SK-MEL-5 (cell line): Measurements from ENCODE around the gene DSG2. TPM values are rescaled to one million over a fixed set of nuclear protein-coding genes. Genes with fewer than 3 reads are reported as not detected.

ENCODE experiments used
- DNase-seq: peaks from one replicate; pipeline ENCODE4 v3.0.0-alpha.2; 2016; ENCODE audit warnings: low read depth, low spot score
- in situ Hi-C: cut with HindIII; loops from 2 replicates; pipeline ENCODE4 v1.10.0; 2016; ENCODE audit warnings: low sequenced_read_pairs, high pct_unique_total_duplicates, low pct_unique_long_range_greater_than_20kb
- total RNA-seq: library from RNA; depleted of rRNA; stranded (reverse); fragments of >200 nt; shearing (Covaris generic); gene quantifications from 2 replicates; pipeline ENCODE4 v1.2.3, GENCODE V29; 2014

Gene DSG2
- total RNA-seq, 1 experiment from 2014 or later: 42.4 TPM

DNA sequence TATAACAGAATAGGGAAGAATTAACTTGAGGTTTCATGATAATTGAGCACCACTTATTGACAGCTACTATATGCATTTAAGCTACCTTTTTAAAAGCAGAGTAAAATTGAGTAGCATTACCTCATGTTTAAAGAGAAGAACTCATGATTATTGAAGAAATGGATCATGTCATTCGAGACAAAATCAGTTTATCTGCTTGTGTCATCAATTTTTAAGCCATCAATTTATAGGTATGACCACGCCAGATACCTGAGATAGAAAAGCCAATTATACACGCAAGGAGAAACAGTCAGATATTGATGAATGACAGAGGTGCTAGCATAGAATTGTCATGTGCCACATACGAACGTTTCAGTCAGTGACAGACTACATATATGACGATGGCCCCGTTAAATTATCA is 28.4 kb downstream of the DSG2 start:
- DNase-seq: no peak
- in situ Hi-C loops: no loop called here

DNA sequence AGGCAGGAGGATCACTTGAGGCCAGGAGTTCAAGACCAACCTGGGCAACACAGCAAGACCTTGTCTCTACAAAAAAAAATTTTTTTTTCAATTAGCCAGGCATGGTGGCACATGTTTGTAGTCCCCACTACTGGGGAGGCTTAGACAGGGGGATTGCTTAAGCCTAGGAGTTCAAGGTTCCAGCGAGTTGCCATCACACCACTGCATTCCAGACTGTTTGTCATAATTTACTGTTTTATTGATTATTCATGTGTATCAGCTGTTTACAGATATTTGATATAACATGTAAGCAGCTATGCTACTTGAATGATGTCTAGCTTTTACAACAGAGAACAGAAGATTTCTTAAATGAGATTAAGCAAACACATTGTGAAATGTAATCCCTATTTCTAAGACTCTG is 35.3 kb downstream of the DSG2 start:
- in situ Hi-C loops: no loop called here

DNA sequence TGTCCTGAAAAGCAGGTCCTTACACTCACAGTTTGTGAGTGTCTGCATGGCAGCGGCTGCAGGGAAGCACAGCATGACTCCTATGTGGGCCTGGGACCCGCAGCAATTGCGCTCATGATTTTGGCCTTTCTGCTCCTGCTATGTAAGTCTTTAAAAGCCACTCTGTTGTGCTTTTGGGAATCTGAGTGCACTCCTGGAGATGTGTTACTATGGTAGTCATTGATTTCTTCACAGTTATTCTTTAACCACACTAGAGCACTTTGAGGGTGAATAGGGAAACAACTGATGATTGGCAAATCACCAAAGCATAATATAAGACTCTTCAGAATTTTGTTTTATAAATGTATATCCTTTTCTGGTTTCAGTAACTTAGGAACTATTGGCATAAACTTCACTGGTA is 40.9 kb downstream of the DSG2 start:
- no peak for DNase-seq
- in situ Hi-C loops: no loop called here

More for the DNA sequence above, 35.3 kb downstream of the DSG2 start:
- no peak for DNase-seq

DNA sequence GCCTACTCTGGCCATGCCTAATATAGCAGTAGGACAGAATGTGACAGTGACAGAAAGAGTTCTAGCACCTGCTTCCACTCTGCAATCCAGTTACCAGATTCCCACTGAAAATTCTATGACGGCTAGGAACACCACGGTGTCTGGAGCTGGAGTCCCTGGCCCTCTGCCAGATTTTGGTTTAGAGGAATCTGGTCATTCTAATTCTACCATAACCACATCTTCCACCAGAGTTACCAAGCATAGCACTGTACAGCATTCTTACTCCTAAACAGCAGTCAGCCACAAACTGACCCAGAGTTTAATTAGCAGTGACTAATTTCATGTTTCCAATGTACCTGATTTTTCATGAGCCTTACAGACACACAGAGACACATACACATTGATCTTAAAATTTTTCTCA is 48.5 kb downstream of the DSG2 start:
- no peak for DNase-seq
- in situ Hi-C loops: no loop called here

DNA sequence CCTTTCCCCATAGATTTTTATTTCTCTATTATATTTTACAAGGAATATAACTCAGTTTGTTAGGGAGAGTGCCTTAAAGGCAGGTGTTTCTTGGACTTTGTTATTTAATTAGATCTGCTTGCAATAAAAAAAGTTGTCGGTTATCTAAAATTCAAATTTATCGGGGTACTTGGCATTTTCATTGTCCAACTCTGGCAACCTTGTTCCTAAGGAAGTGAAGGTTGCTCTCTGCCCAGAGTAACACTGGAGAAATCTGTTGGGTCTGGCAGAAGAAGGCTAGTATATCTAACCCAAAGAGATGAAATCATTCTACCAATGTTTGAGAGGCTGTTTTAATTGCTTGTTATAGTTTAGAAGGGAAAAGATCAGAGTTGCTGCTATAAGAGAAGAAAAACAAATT is 50.9 kb downstream of the DSG2 start:
- in situ Hi-C loops: no loop called here
- no peak for DNase-seq

DNA sequence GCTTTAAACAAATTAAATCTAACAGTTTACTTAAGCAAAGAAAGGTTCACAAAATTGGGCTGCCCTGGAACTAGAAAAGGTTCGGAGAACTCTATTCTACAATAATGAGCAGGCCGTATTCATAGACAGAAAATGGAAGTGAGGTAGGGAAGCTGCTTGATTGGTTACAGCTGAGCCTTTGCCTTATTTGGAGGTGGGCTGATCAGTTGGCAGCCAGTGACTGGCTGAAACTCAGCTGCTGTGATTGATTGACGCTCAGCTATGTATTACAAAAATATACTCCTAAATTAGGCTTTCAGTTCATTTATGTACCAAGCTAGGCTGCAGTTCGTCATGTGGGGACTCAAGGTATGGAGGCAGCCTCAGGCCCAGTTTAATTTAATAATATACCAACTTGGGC is 51.4 kb downstream of the DSG2 start:
- in situ Hi-C loops: no loop called here
- no peak for DNase-seq

DNA sequence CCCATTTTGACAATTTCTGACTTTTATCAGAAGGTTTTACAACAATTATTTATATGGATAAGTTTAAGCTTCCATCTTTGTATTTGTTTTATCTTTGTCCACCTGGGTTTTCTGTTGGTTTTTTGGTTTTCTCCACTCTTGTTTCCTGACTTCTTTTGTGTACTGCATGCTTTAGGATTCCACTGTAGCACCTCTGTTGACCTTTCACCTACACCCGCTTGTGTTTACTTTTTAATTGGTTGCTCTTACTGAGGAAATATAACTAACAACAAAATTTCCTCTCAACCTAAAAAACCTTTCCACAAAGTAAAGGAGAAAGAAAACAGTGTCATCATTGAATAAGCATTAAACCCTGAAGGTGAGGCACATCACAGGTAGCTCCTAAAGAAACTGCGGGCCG is 53.9 kb downstream of the DSG2 start:
- no peak for DNase-seq
- in situ Hi-C loops: no loop called here

DNA sequence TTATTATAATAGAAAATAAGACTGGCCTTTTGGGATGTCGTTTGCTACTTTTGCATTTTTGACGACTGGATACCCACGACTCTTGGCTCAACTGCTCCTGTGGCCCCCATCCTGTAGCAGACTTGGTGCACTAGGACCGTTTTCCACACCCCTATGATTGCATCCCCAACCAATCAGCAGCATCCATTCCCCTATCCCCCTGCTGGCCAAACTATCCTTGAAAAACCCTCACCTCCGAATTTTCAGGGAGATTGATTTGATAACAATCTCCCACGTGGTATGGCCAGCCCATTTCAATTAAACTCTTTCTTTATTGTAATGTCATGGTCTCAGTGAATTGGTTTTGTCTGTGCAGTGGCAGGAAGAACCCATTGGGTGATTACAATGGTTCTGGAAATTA is 55.8 kb downstream of the DSG2 start:
- in situ Hi-C loops: no loop called here
- DNase-seq: peak; percentile 59

DNA sequence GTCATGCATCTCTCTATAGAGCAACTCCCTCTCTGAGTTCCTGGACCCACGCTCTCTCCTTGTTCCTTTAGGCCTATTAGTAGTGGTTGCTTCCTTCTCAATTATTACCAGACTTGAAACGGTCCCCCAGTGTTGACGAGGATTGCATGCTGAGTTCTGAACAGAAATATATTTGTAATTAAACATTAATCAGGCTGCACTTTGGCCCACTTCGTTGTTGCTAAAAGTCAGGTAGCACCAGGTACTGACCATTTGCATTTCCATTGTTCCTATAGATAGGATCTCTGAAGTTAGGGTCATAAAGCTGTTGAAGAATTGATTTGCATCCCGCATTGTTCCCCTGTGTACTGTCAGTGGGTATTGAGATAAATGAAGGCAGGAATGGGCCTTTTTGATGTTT is 56.8 kb downstream of the DSG2 start:
- in situ Hi-C loops: no loop called here
- no peak for DNase-seq

DNA sequence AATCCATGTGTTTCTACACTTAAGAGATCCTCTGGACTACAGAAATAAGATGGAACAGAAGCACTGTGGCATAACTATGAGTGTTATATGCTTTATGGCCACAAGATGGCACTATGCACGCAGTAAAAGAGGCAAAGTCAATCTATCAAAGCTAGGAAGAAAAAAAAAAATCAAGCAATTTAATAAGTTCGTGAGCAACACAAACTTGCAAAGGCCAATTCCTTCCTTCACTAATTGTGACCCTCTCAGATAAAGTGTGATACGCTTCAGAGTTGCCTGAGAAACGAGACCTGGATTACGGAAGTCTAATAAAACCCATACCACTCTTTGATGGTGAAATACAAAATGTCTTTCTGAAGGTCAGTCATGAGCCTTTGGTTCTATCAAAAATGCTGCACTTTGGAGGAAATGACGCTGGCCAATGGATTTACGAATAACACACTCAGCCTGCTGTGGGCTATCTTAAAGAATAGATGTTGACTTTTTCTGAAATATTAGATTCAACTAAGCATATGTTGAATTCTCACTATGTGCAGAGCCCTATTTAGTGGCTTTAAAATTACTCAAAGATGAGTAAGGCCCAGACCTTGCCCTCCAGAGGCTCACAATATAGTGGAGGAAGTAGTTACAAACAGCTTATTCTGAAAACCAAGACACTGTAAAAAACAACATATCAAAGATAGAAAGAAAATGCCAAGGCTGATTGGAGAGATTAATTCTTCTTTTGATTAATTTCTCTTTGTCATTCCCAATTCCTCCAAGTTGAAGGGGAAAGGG is 58.2 kb downstream of the DSG2 start:
- peak; percentile 80 for DNase-seq
- in situ Hi-C loops: no loop called here

DNA sequence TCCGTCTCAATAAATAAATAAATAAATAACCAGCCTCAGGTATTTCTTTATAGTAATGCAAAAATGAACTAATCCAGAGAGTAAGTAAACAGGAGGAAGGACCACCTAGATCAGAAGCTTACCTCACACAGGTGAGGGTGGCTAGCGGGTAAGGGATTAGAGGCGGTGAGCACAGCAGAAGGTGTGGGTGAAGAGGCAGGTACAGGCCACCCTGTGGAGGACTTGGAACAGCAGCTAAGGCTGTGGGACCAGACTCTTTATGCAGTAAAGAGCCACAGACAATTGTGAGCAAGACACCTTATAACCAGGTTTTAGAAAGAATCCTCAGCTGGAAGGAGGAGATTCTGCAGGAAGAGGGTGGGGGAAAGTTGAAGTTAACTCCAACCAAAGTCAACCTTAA is 59.5 kb downstream of the DSG2 start:
- no peak for DNase-seq
- in situ Hi-C loops: no loop called here

DNA sequence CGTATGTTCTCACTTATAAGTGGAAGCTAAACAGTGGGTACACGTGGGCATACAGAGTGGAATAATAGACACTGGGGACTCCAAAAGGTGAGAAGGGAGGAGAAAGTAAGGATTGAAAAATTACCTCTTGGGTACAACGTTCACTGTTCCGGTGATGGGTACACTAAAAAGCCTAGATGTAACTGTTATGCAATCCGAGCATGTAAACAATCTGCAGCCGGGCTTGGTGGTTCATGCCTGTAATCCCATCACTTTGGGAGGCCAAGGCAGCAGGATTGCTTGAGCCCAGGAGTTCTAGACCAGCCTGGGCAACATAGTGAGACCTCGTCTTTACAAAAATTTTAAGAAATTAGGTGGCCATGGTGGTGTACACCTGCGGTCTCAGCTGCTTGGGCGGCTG is 60.6 kb downstream of the DSG2 start:
- in situ Hi-C loops: no loop called here

DNA sequence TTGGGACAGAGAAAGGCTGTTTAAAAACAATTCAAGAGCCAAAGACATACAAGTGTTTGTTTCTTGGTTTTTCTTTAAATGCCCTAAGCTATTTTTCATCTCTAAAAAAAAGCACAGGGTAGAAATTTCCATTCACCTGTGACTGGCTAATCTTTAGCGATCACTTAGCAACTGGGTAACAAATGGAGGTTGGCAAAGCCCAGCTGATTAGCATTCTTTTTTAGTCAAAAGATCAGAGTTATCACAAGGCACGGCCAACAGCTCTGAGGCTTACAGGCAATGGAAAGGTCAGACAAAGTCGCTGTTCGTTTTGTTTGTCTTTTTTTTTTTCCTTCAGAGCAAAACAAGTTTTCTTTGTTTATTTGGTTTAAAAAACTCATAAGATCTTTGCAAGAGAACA is 64.7 kb downstream of the DSG2 start:
- no peak for DNase-seq
- in situ Hi-C loops: no loop called here

More for the DNA sequence above, 60.6 kb downstream of the DSG2 start:
- DNase-seq: no peak

DNA sequence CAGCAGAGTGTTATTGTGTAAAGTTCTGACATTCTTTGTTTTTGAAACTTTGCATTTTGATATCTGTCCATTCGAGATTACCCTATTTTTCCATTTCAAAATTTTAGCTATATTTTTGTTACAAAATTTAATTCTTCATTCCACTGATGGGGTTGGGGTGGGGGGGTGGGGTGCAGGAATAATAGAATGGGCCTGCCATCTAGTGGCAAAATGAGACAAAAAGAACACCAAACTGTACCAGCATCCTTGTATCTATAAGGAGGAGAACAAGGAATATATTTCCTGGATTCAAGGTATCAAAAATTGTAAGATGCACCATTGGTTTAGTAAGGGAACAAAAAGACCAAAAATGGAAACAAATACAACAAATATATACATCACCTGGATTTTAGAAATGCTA is 65.8 kb downstream of the DSG2 start:
- in situ Hi-C loops: no loop called here

DNA sequence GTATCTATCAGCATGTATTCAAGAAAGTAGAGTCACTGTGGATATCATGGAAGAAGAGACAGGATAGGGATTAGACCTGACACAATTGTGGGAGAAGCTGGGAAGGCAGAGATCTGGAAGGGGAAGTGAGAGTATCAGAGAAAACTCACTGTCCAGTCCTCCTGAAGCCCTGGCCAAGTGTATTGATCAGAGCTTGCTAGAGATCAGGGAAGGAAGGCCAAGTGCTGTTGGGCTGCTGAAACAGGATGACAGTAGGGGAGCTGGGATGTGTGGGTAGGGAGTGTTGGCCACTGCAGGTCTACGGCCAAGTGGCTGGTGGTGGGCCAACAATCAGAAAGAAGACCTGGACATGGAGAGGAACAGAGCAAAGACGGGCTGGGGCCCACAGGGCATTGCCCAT is 67.4 kb downstream of the DSG2 start:
- in situ Hi-C loops: no loop called here
- DNase-seq: no peak

More for the DNA sequence above, 65.8 kb downstream of the DSG2 start:
- peak; percentile 35 for DNase-seq

DNA sequence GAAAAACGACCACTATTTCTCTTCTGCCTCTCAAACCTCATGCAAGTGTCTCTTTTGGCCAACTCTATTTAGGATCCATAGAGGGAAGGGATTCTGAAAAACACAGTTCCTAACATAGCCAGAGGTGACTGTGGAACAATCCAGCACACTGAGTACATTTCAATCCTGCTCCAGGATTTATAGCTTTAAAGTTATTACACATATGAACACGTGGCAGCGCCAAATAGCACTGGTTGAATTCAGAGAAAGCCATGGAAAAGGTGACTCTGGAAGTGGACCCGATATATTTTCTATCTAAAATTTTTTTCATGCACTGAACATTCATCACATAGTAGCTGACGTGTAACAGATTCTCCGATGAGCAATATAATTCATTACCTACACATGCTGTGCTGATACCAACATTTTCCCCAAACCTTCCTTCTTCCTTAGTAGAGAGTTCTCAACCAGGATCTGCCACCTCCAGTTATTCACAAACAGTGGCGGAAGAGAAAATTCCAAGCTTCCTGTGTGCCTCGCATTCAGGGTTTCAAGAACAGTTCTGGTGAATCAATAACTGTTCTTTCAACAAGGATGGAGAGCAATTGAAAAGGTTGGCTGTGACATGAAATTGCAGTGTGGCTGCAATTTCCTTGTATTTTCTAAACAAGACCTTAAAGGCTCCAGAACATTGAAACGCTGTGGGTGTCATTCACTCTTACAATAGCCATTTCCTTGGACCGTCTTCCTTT is 68.0 kb downstream of the DSG2 start:
- DNase-seq: no peak
- in situ Hi-C loops: no loop called here

DNA sequence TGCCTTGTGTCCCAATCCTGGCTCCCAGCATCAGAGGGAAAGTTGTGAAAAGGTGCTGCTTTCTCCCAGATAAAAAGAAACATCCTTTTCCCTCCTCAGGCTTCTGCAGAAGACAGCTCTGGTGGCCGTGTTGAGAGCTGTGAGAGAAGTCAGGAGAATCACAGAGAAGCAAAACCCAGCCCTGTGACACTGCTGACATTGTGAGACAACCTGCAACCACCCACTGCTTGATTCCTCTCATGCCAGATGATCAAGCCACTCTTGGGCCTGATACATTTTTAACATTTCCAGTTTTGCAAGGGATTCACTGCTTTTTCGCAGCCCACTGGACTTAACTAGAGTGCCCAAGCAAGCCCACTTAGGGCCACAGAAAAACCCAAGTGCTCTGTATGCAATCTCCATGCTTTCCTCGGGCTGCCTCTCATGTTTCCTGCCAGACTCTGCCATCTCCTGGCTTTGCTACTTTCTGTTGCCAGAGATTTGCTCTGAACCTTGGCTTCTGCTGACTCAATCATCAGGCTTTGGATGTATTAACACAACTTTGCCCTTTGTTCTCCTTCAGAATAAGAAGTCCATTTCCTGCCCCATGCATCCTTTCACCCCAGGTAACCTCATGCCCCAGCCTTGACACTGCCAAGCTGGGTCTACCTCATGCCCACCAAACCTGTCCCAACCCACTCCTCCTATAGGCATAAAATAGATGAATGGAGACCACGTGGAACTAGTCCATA is 68.8 kb downstream of the DSG2 start:
- in situ Hi-C loops: no loop called here

DNA sequence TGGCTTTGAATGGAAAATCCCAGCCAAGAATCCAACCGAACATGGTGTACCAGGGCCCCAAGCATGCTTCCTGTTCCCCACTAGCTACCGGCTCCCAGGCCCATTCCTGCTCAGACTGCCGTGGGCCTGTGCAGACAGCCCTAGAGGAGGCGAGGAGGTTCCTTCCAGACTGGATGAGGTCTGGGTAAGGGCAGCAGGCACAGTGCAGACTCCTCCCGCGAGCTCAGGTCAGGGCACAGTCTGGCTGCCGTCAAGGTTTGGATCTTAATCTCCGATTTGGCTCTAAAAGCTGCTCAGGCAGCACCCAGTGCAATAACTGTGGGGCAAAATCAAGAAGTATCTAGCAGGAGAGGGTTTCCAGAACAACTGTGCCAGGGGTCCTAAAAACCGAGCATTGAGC is 74.4 kb downstream of the DSG2 start:
- in situ Hi-C loops: no loop called here
- DNase-seq: no peak

More for the DNA sequence above, 68.8 kb downstream of the DSG2 start:
- DNase-seq: no peak
